ENCODE results near the gene INTS3.

The INTS3 gene, protein sequence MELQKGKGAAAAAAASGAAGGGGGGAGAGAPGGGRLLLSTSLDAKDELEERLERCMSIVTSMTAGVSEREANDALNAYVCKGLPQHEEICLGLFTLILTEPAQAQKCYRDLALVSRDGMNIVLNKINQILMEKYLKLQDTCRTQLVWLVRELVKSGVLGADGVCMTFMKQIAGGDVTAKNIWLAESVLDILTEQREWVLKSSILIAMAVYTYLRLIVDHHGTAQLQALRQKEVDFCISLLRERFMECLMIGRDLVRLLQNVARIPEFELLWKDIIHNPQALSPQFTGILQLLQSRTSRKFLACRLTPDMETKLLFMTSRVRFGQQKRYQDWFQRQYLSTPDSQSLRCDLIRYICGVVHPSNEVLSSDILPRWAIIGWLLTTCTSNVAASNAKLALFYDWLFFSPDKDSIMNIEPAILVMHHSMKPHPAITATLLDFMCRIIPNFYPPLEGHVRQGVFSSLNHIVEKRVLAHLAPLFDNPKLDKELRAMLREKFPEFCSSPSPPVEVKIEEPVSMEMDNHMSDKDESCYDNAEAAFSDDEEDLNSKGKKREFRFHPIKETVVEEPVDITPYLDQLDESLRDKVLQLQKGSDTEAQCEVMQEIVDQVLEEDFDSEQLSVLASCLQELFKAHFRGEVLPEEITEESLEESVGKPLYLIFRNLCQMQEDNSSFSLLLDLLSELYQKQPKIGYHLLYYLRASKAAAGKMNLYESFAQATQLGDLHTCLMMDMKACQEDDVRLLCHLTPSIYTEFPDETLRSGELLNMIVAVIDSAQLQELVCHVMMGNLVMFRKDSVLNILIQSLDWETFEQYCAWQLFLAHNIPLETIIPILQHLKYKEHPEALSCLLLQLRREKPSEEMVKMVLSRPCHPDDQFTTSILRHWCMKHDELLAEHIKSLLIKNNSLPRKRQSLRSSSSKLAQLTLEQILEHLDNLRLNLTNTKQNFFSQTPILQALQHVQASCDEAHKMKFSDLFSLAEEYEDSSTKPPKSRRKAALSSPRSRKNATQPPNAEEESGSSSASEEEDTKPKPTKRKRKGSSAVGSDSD

DNA sequence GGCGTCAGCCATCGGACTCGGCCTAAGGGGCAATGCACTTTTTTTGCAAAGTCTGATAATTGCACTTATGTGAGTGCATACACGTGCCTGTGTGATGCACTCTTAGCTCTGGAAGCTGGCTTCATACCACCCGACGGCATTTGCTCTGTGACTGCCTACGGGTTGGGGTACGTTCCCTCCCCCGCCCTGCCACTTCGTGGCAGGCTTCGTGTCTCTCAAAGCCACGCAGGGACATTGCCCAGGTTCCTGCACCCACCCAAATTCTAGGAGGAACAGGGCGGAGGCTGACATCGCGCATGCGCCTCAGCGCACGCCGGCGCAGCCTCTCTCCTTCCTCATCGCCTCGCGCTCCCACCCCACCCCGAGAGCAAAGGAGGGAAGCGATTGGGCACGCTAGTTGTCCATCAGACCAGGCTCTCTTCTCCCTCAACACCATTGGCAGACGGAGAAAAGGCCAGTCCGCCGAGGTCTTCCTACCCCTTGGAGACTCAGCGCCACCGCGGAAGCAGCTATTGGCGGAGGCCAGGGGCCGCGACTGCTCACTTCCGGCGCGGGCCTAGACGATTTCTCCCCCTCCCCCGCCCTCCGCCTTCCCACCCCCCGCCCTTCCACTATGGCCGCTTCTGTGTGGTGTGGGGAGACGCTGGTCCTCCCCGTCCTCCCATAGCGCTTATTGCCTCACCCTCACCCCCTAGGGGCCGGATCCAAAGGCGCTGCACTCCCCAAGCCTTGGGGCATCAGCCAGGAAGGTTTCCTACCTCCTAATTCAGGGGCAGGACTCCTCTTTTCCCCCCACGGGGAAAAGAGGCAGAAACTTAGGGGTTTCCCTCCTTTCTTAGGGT, at the start of gene INTS3:
TSS of gene INTS3 (plus strand) at position 588 of the 842 bp plus-strand sequence. CDS start 585 bp downstream, outside the sequence.
- peak; percentile 99 for DNase-seq

DNA sequence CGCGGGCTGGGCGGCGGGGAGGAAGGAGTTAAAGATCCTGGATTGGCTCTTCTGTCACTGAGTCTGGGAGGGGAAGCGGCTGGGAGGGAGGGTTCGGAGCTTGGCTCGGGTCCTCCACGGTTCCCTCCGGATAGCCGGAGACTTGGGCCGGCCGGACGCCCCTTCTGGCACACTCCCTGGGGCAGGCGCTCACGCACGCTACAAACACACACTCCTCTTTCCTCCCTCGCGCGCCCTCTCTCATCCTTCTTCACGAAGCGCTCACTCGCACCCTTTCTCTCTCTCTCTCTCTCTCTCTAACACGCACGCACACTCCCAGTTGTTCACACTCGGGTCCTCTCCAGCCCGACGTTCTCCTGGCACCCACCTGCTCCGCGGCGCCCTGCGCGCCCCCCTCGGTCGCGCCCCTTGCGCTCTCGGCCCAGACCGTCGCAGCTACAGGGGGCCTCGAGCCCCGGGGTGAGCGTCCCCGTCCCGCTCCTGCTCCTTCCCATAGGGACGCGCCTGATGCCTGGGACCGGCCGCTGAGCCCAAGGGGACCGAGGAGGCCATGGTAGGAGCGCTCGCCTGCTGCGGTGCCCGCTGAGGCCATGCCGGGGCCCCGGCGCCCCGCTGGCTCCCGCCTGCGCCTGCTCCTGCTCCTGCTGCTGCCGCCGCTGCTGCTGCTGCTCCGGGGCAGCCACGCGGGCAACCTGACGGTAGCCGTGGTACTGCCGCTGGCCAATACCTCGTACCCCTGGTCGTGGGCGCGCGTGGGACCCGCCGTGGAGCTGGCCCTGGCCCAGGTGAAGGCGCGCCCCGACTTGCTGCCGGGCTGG, 49.1 kb upstream of the INTS3 start, which contains the start of gene NPR1:
TSS of gene NPR1 (plus strand) at position 170 of the 818 bp plus-strand sequence. CDS start at position 591, 421 bp downstream.
- DNase-seq, result peak; percentile 51

DNA sequence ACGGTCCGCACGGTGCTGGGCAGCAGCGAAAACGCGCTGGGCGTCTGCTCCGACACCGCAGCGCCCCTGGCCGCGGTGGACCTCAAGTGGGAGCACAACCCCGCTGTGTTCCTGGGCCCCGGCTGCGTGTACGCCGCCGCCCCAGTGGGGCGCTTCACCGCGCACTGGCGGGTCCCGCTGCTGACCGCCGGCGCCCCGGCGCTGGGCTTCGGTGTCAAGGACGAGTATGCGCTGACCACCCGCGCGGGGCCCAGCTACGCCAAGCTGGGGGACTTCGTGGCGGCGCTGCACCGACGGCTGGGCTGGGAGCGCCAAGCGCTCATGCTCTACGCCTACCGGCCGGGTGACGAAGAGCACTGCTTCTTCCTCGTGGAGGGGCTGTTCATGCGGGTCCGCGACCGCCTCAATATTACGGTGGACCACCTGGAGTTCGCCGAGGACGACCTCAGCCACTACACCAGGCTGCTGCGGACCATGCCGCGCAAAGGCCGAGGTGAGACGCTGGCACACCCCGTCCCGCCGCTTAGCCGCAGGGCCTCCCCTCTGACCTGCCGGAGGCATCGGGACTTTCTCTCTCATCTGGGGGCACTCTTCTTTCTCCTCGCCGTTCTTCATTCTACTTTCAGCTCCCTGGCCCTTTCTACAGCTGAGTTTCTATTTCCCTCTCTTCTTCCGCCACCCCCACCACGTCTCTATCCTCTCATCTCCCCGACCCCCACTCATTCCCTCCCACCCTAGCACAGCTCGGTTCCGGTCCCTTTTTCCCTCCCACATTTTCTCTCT, 48.3 kb upstream of the INTS3 start:
- DNase-seq, result peak; percentile 44

DNA sequence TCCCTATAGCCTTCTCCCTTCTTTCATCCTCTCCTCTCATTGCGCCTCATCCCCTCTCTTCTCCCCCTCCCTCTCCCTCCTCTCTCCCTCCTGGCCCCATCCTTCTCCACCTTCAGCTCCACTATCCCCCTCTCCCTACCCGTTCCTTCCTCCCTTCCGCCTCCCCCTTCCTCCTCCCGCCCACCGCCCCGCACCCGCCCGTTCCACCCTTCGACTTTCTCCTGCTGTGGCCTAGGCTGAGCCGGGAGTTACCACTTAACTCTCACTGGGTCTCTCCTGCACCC, 47.8 kb upstream of the INTS3 start:
- no peak for DNase-seq

DNA sequence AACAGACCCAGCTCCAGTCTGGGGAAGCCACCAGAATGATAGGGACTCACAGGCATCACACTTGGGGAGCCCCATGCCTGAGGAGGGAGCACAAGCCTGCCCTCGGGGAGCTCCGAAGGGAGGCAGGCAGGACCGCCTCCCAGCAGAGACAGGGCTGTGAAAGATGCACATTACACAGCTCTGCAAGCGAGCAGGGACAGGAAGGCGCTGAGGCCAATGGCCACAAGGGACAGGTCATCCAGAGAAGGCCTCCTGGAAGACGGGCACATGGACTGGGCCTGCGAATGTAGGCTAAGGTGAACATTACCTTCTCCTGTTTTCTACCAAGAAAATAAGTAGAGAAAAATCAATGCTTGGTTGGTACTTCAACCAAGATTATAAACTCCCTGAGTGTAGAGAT, 45.1 kb upstream of the INTS3 start:
- no peak for DNase-seq

DNA sequence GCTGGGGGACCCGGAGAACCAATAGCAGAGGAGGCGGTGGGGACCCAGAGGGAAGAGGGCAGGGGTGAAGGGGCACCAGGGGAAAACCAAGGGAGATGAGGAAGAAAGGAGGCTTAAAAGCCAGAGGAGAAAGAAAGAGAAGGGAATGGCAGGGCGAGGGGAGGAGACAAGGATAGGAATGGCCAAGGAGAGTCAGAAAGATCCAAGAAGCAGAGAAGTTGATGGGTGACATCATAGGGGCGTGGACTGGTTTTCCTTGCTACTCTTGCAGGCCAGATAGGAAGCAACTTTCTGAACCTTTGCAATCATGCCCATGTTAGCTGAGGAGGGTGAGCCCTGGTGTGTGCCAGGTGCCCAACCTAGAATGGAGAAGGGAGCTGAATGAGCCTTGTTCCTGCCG, 44.0 kb upstream of the INTS3 start:
- DNase-seq, result no peak

DNA sequence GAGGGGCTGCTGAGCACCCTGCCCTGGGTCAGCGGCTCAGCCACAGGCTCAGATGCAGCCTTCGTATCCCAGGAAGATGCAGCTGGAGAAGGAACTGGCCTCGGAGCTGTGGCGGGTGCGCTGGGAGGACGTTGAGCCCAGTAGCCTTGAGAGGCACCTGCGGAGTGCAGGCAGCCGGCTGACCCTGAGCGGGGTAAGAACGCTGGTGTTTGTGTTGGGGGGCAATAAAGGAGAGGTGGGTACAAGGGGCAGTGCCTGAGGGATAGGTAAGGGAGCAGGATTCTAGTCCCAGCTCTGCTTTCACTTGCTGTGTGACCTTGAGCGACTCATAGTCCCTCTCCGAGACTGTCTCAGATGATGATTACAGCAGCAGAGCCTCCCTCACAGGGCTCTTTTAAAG, 43.0 kb upstream of the INTS3 start:
- DNase-seq, result no peak

DNA sequence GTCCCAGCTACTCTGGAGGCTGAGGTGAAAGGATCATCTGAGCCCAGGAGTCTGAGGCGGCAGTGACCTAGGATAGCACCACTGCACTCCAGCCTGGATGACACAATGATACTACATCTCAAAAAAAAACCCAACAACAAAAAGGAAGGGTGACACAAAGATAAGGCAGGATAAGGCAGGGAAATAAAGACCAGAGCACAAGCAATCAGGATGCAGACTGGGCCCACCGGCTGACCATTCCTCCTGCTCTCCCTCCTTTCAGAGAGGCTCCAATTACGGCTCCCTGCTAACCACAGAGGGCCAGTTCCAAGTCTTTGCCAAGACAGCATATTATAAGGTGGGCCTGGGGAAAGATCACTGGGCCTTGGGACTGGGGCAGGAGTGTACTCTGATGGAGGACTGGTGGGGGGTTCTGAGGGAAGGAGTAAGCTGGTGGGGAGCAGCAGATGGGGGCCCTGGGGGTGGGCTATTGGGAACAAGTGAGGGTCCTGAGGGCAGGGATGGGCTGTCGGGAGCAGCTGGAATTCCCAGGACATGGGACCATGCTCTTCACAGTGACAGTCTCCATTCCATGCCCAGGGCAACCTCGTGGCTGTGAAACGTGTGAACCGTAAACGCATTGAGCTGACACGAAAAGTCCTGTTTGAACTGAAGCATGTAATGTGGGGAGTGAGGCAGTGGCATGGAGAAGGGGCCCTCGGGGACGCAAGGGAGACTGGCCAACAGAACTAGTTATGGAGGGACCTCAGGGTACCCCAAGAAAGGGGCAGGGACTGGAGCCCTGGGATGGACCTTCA, 42.1 kb upstream of the INTS3 start:
- no peak for DNase-seq

DNA sequence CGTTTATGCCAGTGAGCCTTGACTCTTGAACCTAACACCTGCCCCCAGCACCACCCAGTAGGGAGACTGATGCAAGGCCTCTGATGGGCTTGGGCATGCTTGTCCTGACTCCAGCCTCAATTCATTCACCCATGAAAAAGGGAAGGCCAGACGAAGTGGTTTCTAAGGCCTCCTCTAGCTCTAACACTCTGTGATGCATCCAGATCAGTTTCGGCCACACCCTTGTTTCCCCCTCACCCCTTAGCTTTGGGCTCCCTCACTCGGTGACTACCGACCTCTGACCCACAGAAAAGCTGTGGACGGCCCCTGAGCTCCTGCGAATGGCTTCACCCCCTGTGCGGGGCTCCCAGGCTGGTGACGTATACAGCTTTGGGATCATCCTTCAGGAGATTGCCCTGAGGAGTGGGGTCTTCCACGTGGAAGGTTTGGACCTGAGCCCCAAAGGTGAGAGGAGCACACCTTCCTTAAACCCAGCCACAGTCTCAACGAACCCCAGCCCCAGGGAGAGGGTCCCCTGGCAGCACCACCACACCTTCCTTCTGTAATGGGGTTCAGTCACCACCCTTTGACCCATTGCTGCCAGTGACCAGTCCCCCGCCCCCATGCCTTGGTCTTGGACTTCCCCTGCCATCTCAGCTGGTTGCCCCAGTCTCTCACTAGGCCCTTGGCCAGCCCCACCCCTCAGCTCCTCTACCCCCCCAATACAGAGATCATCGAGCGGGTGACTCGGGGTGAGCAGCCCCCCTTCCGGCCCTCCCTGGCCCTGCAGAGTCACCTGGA, 40.3 kb upstream of the INTS3 start:
- DNase-seq, result no peak

DNA sequence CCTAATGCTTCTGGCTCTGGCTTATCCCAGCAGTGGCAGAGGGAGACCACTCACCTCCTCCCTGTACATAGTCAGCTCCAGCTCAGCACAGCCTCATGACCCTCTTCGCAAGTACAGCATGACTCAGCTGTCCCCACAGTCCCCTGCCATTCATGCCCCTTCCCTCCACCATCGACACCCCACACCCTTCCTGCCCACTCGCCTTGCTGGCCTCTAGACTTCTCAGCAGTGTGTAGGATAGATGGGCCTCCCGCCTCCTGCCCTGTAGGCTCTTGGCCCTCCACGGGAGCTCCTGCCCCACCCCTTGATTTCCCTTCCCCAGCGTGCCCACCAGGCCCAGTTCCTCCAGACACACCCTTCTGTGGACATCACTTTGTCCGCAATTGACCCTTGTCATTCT, 39.6 kb upstream of the INTS3 start:
- no peak for DNase-seq

DNA sequence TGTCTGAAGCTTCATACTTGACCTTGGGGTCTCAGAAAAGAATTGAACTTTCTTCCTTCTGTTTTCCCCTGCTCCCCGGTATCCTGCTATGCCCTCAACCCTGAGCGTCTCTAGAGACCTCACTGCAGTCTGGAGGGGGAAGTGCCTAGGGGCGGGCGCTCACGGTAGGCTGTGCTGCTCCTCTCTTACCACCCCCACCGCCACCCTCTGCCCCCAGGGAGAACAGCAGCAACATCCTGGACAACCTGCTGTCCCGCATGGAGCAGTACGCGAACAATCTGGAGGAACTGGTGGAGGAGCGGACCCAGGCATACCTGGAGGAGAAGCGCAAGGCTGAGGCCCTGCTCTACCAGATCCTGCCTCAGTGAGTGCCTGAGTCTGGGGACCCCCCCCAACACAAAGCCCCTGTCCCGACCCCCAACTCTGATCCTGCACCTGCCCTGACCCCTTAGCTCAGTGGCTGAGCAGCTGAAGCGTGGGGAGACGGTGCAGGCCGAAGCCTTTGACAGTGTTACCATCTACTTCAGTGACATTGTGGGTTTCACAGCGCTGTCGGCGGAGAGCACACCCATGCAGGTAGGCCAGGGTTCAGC, 39.0 kb upstream of the INTS3 start:
- no peak for DNase-seq

DNA sequence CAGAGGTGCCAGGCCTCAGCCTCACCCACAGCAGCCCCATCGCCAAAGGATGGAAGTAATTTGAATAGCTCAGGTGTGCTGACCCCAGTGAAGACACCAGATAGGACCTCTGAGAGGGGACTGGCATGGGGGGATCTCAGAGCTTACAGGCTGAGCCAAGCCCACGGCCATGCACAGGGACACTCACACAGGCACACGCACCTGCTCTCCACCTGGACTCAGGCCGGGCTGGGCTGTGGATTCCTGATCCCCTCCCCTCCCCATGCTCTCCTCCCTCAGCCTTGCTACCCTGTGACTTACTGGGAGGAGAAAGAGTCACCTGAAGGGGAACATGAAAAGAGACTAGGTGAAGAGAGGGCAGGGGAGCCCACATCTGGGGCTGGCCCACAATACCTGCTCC, 34.4 kb upstream of the INTS3 start:
- no peak for DNase-seq

DNA sequence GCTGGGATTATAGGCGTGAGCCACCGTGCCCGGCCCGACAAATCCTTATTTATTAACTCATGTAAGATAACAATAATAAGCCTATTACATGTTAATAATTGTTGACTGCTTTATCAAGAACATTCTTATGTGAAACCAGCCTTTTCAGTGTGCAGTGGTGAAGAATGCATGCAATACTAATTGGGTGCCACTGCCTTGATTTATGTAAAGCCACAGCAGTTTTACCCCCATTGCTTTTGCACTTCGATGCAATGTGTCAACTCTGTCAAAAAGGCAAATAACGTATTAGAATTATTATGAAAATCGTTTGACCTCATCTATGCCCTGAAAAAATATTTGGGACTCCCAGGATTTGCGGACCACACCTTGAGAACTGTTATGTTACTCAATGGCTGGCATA, 31.1 kb upstream of the INTS3 start:
- no peak for DNase-seq

DNA sequence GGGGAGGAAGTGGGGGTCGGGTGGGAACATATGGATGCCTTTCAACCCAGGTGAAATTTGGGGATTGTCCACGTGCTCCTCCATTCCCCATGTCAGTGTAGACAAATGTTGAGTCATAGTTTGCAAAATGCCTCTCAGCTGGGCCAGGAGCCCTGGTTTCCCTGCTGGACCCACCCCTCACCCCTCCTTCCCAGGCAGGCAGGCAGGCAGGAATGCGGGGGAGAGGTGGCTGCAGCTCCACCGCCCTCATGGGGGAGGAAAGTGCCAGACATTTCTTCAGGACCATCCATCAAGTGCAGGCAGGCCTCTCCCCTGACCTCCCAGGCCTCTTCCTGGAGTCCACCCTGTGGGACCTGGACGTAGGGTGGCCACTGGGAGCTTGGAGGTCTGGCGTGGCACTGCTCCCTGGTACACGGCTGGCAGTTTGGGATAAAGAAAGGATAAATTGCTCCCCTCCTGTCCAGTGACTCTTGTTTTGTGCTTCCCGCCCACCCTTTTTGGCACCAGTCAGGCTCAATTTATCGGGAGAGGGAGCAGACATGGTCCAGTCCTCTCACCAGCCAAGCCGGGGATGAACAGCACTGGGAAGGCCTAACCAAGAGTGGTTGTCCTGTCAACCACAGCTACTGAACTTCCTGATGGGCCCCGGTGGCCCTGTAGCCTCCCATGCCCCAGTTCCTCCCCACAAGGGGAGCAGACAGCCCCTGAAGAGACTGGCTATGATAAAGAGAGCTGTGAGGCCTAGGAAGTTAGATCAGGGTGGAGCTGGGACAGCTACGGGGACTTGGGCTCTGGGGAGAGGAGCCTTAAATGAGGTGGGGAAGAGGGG, 30.4 kb upstream of the INTS3 start:
- DNase-seq, result no peak

DNA sequence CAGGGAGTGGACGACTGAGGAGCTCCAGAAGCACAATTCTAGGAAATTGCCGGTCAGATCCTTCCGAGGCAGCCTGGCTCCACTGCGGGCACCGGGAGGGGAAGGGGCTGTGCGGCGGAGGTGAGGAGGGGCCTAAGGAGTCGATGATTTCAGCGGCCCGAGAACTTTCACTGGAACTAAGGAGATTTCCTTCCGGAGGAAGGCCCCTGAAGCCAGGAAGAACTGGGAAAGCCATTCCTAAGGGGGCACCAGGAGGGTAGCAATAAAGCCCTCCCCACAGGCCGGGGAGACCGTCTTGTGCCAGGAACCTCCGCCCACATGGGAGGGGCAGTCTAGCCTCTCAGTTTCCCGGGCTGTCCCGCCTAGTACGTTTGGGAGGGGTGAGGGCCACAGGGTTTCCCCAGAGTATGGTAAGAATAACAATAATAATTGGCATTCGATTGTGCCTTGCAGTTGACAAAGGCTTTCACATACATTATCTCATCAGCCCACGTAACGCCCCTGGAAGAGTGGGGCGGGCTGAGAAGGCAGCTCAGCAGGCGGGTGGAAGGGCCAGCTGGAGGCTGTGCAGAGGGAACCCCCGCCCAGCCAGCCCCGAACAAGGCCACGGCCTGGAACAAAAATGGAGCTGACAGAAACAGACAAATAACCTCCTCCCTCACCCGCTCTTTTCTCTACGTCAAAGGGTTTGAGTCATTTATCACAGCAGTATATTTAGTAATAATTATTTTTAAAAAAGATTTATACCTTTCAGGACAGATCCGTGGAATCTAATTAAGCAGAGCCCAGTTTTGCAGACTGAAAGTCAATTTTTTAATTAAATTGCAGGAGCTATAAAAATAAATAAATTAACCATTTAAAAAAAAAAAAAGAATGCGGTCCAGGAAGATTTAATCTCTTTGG, 29.6 kb upstream of the INTS3 start:
- peak; percentile 12 for DNase-seq

DNA sequence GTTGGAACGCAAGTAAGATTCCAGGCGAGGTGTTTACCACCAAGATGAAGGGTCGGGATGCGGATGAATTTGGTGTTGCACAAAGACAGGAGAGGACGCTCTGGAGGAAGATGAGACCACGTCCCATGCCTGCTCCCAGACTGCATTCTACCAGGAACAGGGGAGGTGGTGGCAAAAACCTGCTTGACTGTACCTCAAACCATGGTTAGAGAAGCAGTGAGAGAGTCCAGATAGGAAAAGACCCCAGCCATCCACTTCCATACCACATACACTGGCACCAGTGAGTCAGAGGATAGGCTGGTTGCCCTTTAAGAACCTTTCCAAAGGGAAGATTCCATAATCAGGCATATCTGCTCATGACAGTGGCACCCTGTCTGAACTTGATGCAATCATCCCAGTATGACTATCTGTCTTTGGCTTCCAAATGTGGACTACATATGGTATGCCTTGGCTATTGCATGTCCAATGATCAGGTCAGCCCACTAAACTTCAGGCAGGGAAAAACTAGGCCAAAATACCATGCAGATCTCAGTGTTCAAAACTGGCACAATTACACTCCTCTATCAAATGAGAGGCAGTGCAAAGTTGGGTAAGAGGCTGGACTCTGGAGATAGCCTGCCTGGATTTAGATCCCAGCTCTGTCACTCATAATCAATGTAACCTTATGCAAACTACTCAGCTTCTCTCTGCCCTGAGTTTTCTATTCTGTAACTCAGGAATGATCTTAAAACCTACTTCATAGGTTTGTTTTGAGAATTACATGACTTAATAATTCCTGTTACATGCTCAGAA, 28.7 kb upstream of the INTS3 start:
- no peak for DNase-seq
